Measurements from ENCODE around the gene RRP7A.

DNA sequence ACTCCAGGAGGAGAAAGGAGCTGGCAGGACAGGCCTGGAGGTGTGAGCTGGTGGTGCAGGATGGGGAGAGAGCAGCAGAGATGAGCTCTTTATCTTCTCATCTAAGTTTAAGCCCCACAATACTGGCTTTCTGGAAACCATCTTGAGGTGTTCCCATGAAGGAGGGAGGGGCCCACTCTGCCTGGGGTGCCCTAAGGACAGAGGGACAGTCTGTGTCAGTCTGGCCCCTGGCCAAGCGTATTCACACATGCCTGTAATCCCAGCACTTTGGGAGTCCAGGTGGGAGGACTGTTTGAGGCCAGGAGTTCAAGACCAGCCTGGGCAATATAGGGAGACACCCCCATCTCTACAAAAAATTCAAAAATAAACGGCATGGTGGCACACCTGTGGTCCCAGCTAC lies 43.1 kb upstream of the RRP7A start:
- TF ChIP-seq, protein P1, sequence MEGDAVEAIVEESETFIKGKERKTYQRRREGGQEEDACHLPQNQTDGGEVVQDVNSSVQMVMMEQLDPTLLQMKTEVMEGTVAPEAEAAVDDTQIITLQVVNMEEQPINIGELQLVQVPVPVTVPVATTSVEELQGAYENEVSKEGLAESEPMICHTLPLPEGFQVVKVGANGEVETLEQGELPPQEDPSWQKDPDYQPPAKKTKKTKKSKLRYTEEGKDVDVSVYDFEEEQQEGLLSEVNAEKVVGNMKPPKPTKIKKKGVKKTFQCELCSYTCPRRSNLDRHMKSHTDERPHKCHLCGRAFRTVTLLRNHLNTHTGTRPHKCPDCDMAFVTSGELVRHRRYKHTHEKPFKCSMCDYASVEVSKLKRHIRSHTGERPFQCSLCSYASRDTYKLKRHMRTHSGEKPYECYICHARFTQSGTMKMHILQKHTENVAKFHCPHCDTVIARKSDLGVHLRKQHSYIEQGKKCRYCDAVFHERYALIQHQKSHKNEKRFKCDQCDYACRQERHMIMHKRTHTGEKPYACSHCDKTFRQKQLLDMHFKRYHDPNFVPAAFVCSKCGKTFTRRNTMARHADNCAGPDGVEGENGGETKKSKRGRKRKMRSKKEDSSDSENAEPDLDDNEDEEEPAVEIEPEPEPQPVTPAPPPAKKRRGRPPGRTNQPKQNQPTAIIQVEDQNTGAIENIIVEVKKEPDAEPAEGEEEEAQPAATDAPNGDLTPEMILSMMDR (IDR thresholded peaks at IDR 0.05) = no peak
- TF ChIP-seq POLR2A (IDR thresholded peaks at IDR 0.05) = no peak
